Measurements from ENCODE around the gene GPSM3.

GPSM3 gene

GRCh38 chr6:32175711-32176475 lies 16.6 kb downstream of the GPSM3 start, which contains the start of gene AGPAT1 (continued):
- TF ChIP-seq PATZ1 (tag by site-specific recombination; IDR thresholded peaks at IDR 0.05) (peak; percentile 99), KLF7 (tag by site-specific recombination; IDR thresholded peaks at IDR 0.05; ENCODE audit: borderline replicate concordance) (peak; percentile 37; the same call in 1 of the 2 replicates), MZF1 (tag by site-specific recombination; IDR thresholded peaks at IDR 0.05; ENCODE audit: borderline replicate concordance) (0 out of 2 replicates have a peak, but pooled peaks have one; percentile 19), ZNF561 (tag by site-specific recombination; IDR thresholded peaks at IDR 0.05; ENCODE audit: borderline replicate concordance) (peak; percentile 29; the same call in 1 of the 2 replicates), PRDM1 (tag by site-specific recombination; IDR thresholded peaks at IDR 0.05) (peak; percentile 86)
- TF ChIP-seq, protein P1, sequence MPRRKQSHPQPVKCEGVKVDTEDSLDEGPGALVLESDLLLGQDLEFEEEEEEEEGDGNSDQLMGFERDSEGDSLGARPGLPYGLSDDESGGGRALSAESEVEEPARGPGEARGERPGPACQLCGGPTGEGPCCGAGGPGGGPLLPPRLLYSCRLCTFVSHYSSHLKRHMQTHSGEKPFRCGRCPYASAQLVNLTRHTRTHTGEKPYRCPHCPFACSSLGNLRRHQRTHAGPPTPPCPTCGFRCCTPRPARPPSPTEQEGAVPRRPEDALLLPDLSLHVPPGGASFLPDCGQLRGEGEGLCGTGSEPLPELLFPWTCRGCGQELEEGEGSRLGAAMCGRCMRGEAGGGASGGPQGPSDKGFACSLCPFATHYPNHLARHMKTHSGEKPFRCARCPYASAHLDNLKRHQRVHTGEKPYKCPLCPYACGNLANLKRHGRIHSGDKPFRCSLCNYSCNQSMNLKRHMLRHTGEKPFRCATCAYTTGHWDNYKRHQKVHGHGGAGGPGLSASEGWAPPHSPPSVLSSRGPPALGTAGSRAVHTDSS (tag by site-specific recombination; IDR thresholded peaks at IDR 0.05), result no peak

DNA sequence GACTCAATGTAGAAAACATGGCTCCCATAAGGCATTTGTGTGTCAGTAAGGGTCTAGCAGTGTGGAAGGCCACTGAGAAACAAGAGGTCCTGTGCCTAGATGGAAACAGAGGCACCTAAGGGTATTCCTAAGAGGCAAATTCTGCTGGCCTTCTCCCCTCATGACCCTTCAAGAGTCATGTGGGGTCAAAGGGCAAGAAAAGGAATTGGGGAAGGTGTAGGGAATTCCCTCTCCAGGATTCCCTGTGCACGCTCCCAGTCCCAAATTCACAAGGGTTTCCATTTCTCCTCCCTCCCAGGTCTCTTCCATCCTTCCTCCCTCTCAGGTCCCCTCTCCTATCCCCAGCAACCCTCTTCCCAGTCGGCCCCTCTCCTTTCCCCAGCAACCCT lies 17.1 kb downstream of the GPSM3 start:
- Histone ChIP-seq H3K36me3 (ENCODE audit: control insufficient read depth in 2 of 2, insufficient read depth in 1 of 2, low read length in 2 of 2) (peaks cover 9 to 30% of the 10 kb centered on the region in 2 experiments; a peak in 2 of 3 replicates), H3K27ac (ENCODE audit: extremely low read depth, low read depth, low read length) (peak overlapping the region; percentile 82; the same call in 1 of the 2 replicates), H3K9me3 (ENCODE audit: control insufficient read depth, insufficient read depth, low read depth, low read length) (no peaks in the 10 kb centered on the region), H3K4me3 (ENCODE audit: low read depth, low read length) (peak overlapping the region; percentile 76), H3K4me1 (ENCODE audit: control insufficient read depth, insufficient read depth, low read length) (peaks cover 14% of the 10 kb centered on the region)
- TF ChIP-seq ZFP37 (tag by site-specific recombination; IDR thresholded peaks at IDR 0.05) (no peak), EGR2 (tag by site-specific recombination; IDR thresholded peaks at IDR 0.05; ENCODE audit: low read depth) (no peak), ZNF266 (tag by site-specific recombination; IDR thresholded peaks at IDR 0.05; ENCODE audit: low read depth) (no peak), MYNN (tag by site-specific recombination; IDR thresholded peaks at IDR 0.05; ENCODE audit: borderline replicate concordance) (no peak), OVOL3 (tag by site-specific recombination; IDR thresholded peaks at IDR 0.05) (no peak), ZNF302 (tag by site-specific recombination; IDR thresholded peaks at IDR 0.05; ENCODE audit: low read depth) (no peak), PRDM1 (tag by site-specific recombination; IDR thresholded peaks at IDR 0.05) (peak; percentile 76), ZNF610 (tag by site-specific recombination; IDR thresholded peaks at IDR 0.05; ENCODE audit: borderline replicate concordance) (no peak), ZNF626 (tag by site-specific recombination; IDR thresholded peaks at IDR 0.05) (no peak), ZNF600 (tag by site-specific recombination; IDR thresholded peaks at IDR 0.05) (0 out of 2 replicates have a peak, but pooled peaks have one; percentile 11), ZBTB44 (tag by site-specific recombination; IDR thresholded peaks at IDR 0.05) (no peak), ZNF488 (tag by site-specific recombination; IDR thresholded peaks at IDR 0.05) (no peak), ZNF366 (tag by site-specific recombination; conservative IDR thresholded peaks at IDR 0.05) (0 out of 2 replicates have a peak, but pooled peaks have one; percentile 7), PATZ1 (tag by site-specific recombination; IDR thresholded peaks at IDR 0.05) (no peak), ZNF133 (tag by site-specific recombination; IDR thresholded peaks at IDR 0.05) (no peak), IKZF3 (tag by site-specific recombination; IDR thresholded peaks at IDR 0.05) (peak; percentile 70; the same call in 1 of the 2 replicates)
- TF ChIP-seq, protein P2, sequence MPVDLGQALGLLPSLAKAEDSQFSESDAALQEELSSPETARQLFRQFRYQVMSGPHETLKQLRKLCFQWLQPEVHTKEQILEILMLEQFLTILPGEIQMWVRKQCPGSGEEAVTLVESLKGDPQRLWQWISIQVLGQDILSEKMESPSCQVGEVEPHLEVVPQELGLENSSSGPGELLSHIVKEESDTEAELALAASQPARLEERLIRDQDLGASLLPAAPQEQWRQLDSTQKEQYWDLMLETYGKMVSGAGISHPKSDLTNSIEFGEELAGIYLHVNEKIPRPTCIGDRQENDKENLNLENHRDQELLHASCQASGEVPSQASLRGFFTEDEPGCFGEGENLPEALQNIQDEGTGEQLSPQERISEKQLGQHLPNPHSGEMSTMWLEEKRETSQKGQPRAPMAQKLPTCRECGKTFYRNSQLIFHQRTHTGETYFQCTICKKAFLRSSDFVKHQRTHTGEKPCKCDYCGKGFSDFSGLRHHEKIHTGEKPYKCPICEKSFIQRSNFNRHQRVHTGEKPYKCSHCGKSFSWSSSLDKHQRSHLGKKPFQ (tag by site-specific recombination; IDR thresholded peaks at IDR 0.05), result no peak
- ChIA-PET CTCF (no interaction called here), POLR2A (interaction anchor here (1.1 kb wide), 1 partner anchor 15 kb away, joined by 5 read pairs; the partner anchor contains the start of gene PBX2)
